Neuronal stem cell (in vitro differentiated cells): ENCODE results near the gene ENDOV.
A peak's percentile ranks its signal among the peaks of the same experiment; 100 is the strongest.
"Not testable (repeated sequence)": the region's sequence is repeated elsewhere in the genome, so short reads cannot be mapped to it uniquely, and the experiment has no call there.

Experiments used
- DNase-seq: peaks from one replicate; pipeline ENCODE4 v3.0.0-alpha.2; 2013; ENCODE audit warnings: low spot score
- H2AFZ ChIP-seq: one replicate; pipeline ENCODE4 v1.6.1; 2013; ENCODE audit warnings: mild to moderate bottlenecking, low read length, inconsistent platforms
- H2AK5ac ChIP-seq: 2 replicates; pipeline ENCODE4 v1.6.1; 2013; ENCODE audit warnings: low read depth, mild to moderate bottlenecking, inconsistent platforms, low read length, moderate library complexity, mixed read lengths
- H2BK120ac ChIP-seq: 2 replicates; pipeline ENCODE4 v1.6.1; 2013; ENCODE audit warnings: low read depth, mild to moderate bottlenecking, inconsistent platforms, low read length, moderate library complexity, mixed read lengths
- H2BK12ac ChIP-seq: one replicate; pipeline ENCODE4 v1.6.1; 2013; ENCODE audit warnings: low read length, inconsistent platforms
- H2BK15ac ChIP-seq: 2 replicates; pipeline ENCODE4 v1.6.1; 2013; ENCODE audit warnings: mild to moderate bottlenecking, low read length, inconsistent platforms, mixed read lengths
- H2BK5ac ChIP-seq: one replicate; pipeline ENCODE4 v1.6.1; 2013; ENCODE audit warnings: inconsistent platforms, mild to moderate bottlenecking, low read length, moderate library complexity
- H3K14ac ChIP-seq: one replicate; pipeline ENCODE4 v1.6.1; 2013; ENCODE audit warnings: low read length, inconsistent platforms
- H3K18ac ChIP-seq: 2 replicates; pipeline ENCODE4 v1.6.1; 2013; ENCODE audit warnings: low read length, inconsistent platforms
- H3K23ac ChIP-seq: 2 replicates; pipeline ENCODE4 v1.6.1; 2013; ENCODE audit warnings: low read depth, mild to moderate bottlenecking, mixed read lengths, low read length, inconsistent platforms; ENCODE audit not compliant: poor library complexity
- H3K27ac ChIP-seq: replicated peaks from 3 replicates; pipeline ENCODE4 v1.5.1; 2013; ENCODE audit warnings: low read length, inconsistent platforms
- H3K27me3 ChIP-seq, 3 experiments: 2 replicates each; pipeline ENCODE4 v1.6.1; 2013; ENCODE audit warnings: low read length in 3 of 3, mild to moderate bottlenecking in 2 of 3, inconsistent platforms in 1 of 3, low read depth in 1 of 3, mixed read lengths in 1 of 3, moderate library complexity in 1 of 3; ENCODE audit not compliant: control insufficient read depth in 3 of 3, insufficient read depth in 3 of 3
- H3K36me3 ChIP-seq, 2 donors: replicated peaks in 1 of 2; 2 replicates each; pipeline ENCODE4 v1.6.1; 2013; ENCODE audit warnings: low read length in 2 of 2; ENCODE audit not compliant: control insufficient read depth in 2 of 2, insufficient read depth in 2 of 2
- H3K4ac ChIP-seq: 2 replicates; pipeline ENCODE4 v1.6.1; 2013; ENCODE audit warnings: inconsistent platforms, mild to moderate bottlenecking, low read length, moderate library complexity
- H3K4me1 ChIP-seq, 2 donors: 1 replicate in 1 of 2; 2 replicates in 1 of 2; pipeline ENCODE4 v1.6.1; 2013; ENCODE audit warnings: low read length in 2 of 2, low read depth in 1 of 2; ENCODE audit not compliant: control insufficient read depth in 2 of 2, insufficient read depth in 1 of 2
- H3K4me2 ChIP-seq: one replicate; pipeline ENCODE4 v1.6.1; 2013; ENCODE audit warnings: mild to moderate bottlenecking, low read length, inconsistent platforms; ENCODE audit not compliant: insufficient read depth, poor library complexity, severe bottlenecking
- H3K4me3 ChIP-seq, 2 donors: 2 replicates each; pipeline ENCODE4 v1.5.1; 2013; ENCODE audit warnings: low read length in 2 of 2, mild to moderate bottlenecking in 2 of 2, inconsistent platforms in 1 of 2, moderate library complexity in 1 of 2
- H3K79me1 ChIP-seq: one replicate; pipeline ENCODE4 v1.6.1; 2013; ENCODE audit warnings: low read depth, mild to moderate bottlenecking, inconsistent platforms, low read length, moderate library complexity
- H3K9ac ChIP-seq: one replicate; pipeline ENCODE4 v1.6.1; 2013; ENCODE audit warnings: mild to moderate bottlenecking, low read depth, low read length, inconsistent platforms; ENCODE audit not compliant: poor library complexity
- H3K9me3 ChIP-seq, 2 donors: replicated peaks in 1 of 2; 2 replicates each; pipeline versions ENCODE3 to v1.6.1; 2013; ENCODE audit warnings: low read length in 2 of 2, mild to moderate bottlenecking in 2 of 2, inconsistent platforms in 1 of 2, low read depth in 1 of 2, mixed read lengths in 1 of 2, moderate library complexity in 1 of 2; ENCODE audit not compliant: control insufficient read depth in 2 of 2, insufficient read depth in 1 of 2
- H4K8ac ChIP-seq: one replicate; pipeline ENCODE4 v1.6.1; 2013; ENCODE audit warnings: low read depth, mild to moderate bottlenecking, inconsistent platforms, low read length, moderate library complexity
- H4K91ac ChIP-seq: one replicate; pipeline ENCODE4 v1.6.1; 2013; ENCODE audit warnings: low read length, low read depth, mild to moderate bottlenecking, inconsistent platforms; ENCODE audit not compliant: poor library complexity
- WGBS, 2 donors: extraction: QIAGEN DNeasy Blood & Tissue Kit; methylation state at CpG; one replicate each; pipeline ENCODE4 v1.1.7; 2013; ENCODE audit warnings: missing lambda C conversion rate in 2 of 2, mixed read lengths in 1 of 2; ENCODE audit not compliant: insufficient read length in 2 of 2, insufficient replicate concordance in 1 of 2; ENCODE audit errors: extremely low coverage in 2 of 2; 5-methylcytosine and 5-hydroxymethylcytosine counted together

The ENDOV gene

GRCh38 chr17:80409626-80410025 is 5.3 kb upstream of the ENDOV start:
- no CpG with 5 or more reads among the region's 13 CpGs for WGBS, 2 donors

GRCh38 chr17:80410441-80411087 is 4.4 kb upstream of the ENDOV start:
- not testable (repeated sequence) for H4K8ac ChIP-seq, H2BK12ac ChIP-seq, H3K4me3 ChIP-seq, H3K4me1 ChIP-seq, H3K4ac ChIP-seq, H3K9ac ChIP-seq, H3K27ac ChIP-seq, H3K14ac ChIP-seq, H3K36me3 ChIP-seq, DNase-seq, H3K18ac ChIP-seq, H2BK120ac ChIP-seq, H3K9me3 ChIP-seq, H2AFZ ChIP-seq, H3K4me2 ChIP-seq, H3K79me1 ChIP-seq, H2BK15ac ChIP-seq, H3K23ac ChIP-seq, H2BK5ac ChIP-seq, H2AK5ac ChIP-seq, H4K91ac ChIP-seq
- no CpG with 5 or more reads among the region's 16 CpGs for whole genome bisulfite sequencing, 2 donors
- peaks cover 0 to 12% (median 0%) of the 10 kb centered on the region in 3 experiments for H3K27me3 ChIP-seq

More at GRCh38 chr17:80409626-80410025, 5.3 kb upstream of the ENDOV start:
- Histone ChIP-seq H3K9me3 (no peaks in the 10 kb centered on the region), H2BK5ac (no peak overlapping the region), H4K91ac (no peak overlapping the region), H3K18ac (no peak overlapping the region), H4K8ac (no peak overlapping the region), H2AK5ac (no peak overlapping the region), H3K27me3 (peaks cover 0 to 11% (median 0%) of the 10 kb centered on the region in 3 experiments), H3K79me1 (peaks cover 4% of the 10 kb centered on the region), H3K9ac (no peak overlapping the region), H2BK15ac (no peak overlapping the region), H3K4me1 (peaks cover 0 to 6% of the 10 kb centered on the region in 2 donors), H2BK12ac (no peak overlapping the region), H3K27ac (no peak overlapping the region), H3K23ac (no peak overlapping the region), H3K36me3 (no peaks in the 10 kb centered on the region), H3K14ac (no peak overlapping the region), H2AFZ (no peak overlapping the region), H2BK120ac (no peak overlapping the region), H3K4ac (no peak overlapping the region), H3K4me2 (no peak overlapping the region), H3K4me3 (no peak overlapping the region)
- DNase-seq = no peak

GRCh38 chr17:80413771-80414507 is 1.0 kb upstream of the ENDOV start:
- Histone ChIP-seq H3K9me3 (no peaks in the 10 kb centered on the region), H3K4ac (no peak overlapping the region), H4K91ac (no peak overlapping the region), H3K36me3 (peaks cover 13 to 20% of the 10 kb centered on the region in 2 donors), H2BK5ac (no peak overlapping the region), H2BK15ac (no peak overlapping the region), H3K4me3 (peak overlapping the region in 1 of 2 donors; percentile 87), H2AK5ac (no peak overlapping the region), H2AFZ (peak overlapping the region; percentile 100), H3K18ac (no peak overlapping the region), H2BK120ac (no peak overlapping the region), H3K79me1 (peaks cover 7% of the 10 kb centered on the region), H3K23ac (no peak overlapping the region), H3K4me1 (peaks cover 4 to 7% of the 10 kb centered on the region in 2 donors), H3K14ac (no peak overlapping the region), H3K27ac (no peak overlapping the region), H3K4me2 (peak overlapping the region; percentile 99), H4K8ac (no peak overlapping the region), H3K9ac (no peak overlapping the region), H2BK12ac (no peak overlapping the region), H3K27me3 (peaks cover 0 to 12% (median 0%) of the 10 kb centered on the region in 3 experiments)
- no CpG with 5 or more reads among the region's 26 CpGs for WGBS, 2 donors
- DNase-seq = no peak

GRCh38 chr17:80414508-80414802 is 512 bp upstream of the ENDOV start:
- no peak overlapping the region for H2BK5ac ChIP-seq
- no peak overlapping the region for H2BK15ac ChIP-seq
- no peak overlapping the region for H2BK120ac ChIP-seq
- H2BK12ac ChIP-seq = no peak overlapping the region
- H3K36me3 ChIP-seq = peaks cover 15 to 24% of the 10 kb centered on the region in 2 donors
- H3K4me3 ChIP-seq = peak overlapping the region; percentile 87 to 98
- no peaks in the 10 kb centered on the region for H3K9me3 ChIP-seq
- H3K27me3 ChIP-seq = peaks cover 0 to 12% (median 0%) of the 10 kb centered on the region in 3 experiments
- no CpG with 5 or more reads among the region's 15 CpGs for WGBS, 2 donors
- peak overlapping the region; percentile 66 for H3K23ac ChIP-seq
- no peak overlapping the region for H3K18ac ChIP-seq
- H3K9ac ChIP-seq = peak overlapping the region; percentile 96
- H3K4me2 ChIP-seq = peak overlapping the region; percentile 99
- no peak overlapping the region for H2AK5ac ChIP-seq
- H3K4ac ChIP-seq = no peak overlapping the region
- H3K27ac ChIP-seq = no peak overlapping the region
- peaks cover 7% of the 10 kb centered on the region for H3K79me1 ChIP-seq
- H4K91ac ChIP-seq = no peak overlapping the region
- H3K4me1 ChIP-seq = peaks cover 4 to 7% of the 10 kb centered on the region in 2 donors
- no peak overlapping the region for H3K14ac ChIP-seq
- H4K8ac ChIP-seq = no peak overlapping the region
- DNase-seq = no peak
- peak overlapping the region; percentile 100 for H2AFZ ChIP-seq
